ENCODE data around the gene PLB1. TPM values are rescaled to one million over a fixed set of nuclear protein-coding genes. Genes with fewer than 3 reads are reported as not detected.
A peak's percentile ranks its signal among the peaks of the same experiment; 100 is the strongest.

PLB1 gene
- total and polyA plus RNA-seq, 4 experiments from 2014 or later = 0.38 to 0.91 (median 0.82) TPM

GRCh38 chr2:28689771-28690170, 193.9 kb downstream of the PLB1 start:
- Mint-ChIP-seq H3K9me3 (peaks cover 0 to 4% (median 0%) of the 10 kb centered on the region in 8 donors), H3K4me1 (peaks cover 3 to 8% (median 4%) of the 10 kb centered on the region in 4 donors), H3K27ac (no peak overlapping the region), H3K27me3 (no peaks in the 10 kb centered on the region), H3K4me3 (no peak overlapping the region), H3K36me3 (no peaks in the 10 kb centered on the region)
- Histone ChIP-seq H3K4me3 (ENCODE audit: low read length in 2 of 2) (no peak overlapping the region), H3K4me1 (ENCODE audit: insufficient read depth, low read length) (peaks cover 2% of the 10 kb centered on the region), H3K27ac (ENCODE audit: low read depth, low read length) (no peak overlapping the region), H3K9me3 (ENCODE audit: control insufficient read depth in 1 of 2, low read length in 2 of 2) (no peaks in the 10 kb centered on the region), H3K27me3 (ENCODE audit: insufficient read depth, low read length) (no peaks in the 10 kb centered on the region), H3K36me3 (ENCODE audit: insufficient read depth, low read length) (no peaks in the 10 kb centered on the region)
- CTCF ChIA-PET (ENCODE audit: partially characterized antibody) = no interaction called here
- POLR2A ChIA-PET (ENCODE audit: partially characterized antibody) = no interaction called here
- intact Hi-C loops (cut with micrococcal nuclease) = loop anchor here (10.0 kb wide), 1 partner anchor 95 kb away; no protein-coding TSS in a partner anchor
- no peak for DNase-seq

DNA sequence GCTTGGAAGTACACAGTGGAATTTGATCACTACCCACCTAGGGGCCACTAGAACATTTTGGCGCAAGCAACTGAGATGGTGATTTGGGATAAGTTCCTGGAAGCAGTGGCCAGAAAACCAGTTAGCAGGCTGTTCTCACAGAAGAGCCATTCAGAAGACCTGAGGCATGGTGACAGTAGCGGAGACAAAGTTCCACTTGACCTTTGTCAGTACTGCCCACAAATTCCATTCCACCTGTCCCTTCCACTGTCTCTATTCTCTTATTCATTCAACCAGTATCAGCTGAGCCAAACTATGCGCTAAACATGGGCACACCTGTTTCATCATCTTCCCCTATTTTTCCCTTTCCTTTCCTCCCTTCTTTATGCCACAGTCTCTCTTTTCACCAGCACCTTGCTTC, 196.6 kb downstream of the PLB1 start:
- ChIA-PET POLR2A (ENCODE audit: partially characterized antibody) (no interaction called here), CTCF (ENCODE audit: partially characterized antibody) (no interaction called here)
- no peak for DNase-seq
- Histone ChIP-seq H3K9me3 (ENCODE audit: control insufficient read depth in 1 of 2, low read length in 2 of 2) (no peaks in the 10 kb centered on the region), H3K27ac (ENCODE audit: low read depth, low read length) (no peak overlapping the region), H3K4me3 (ENCODE audit: low read length in 2 of 2) (no peak overlapping the region), H3K27me3 (ENCODE audit: insufficient read depth, low read length) (no peaks in the 10 kb centered on the region), H3K4me1 (ENCODE audit: insufficient read depth, low read length) (no peaks in the 10 kb centered on the region), H3K36me3 (ENCODE audit: insufficient read depth, low read length) (no peaks in the 10 kb centered on the region)
- H3K4me3 Mint-ChIP-seq = no peak overlapping the region
- no peaks in the 10 kb centered on the region for H3K27me3 Mint-ChIP-seq
- peak overlapping the region in 3 of 7 donors; percentile 27 to 48 (median 44) for H3K27ac Mint-ChIP-seq
- H3K36me3 Mint-ChIP-seq = no peaks in the 10 kb centered on the region
- intact Hi-C loops (cut with micrococcal nuclease) = no loop called here
- H3K9me3 Mint-ChIP-seq = peaks cover 0 to 2% (median 0%) of the 10 kb centered on the region in 8 donors
- peaks cover 0 to 1% (median under 1%) of the 10 kb centered on the region in 4 donors for H3K4me1 Mint-ChIP-seq

DNA sequence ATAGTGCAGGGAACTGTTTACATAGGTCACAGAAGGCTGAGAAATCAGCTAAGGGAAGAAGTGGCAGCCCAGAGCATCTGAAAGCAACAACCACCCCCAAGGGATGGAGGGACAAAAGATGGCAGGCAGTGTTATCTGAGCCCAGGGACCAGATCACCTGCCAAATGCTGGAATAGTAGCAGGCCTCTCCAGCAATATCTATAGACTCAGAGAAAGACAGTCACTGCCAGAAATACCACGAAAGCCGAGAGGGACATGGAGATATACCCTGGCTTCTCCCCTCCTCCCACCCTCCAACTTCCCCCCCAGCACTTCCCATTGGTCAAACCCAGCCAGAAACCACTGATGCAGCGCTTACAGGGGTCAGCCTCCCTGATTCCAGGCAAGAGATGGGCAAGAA, 197.4 kb downstream of the PLB1 start:
- H3K4me1 ChIP-seq (ENCODE audit: insufficient read depth, low read length) = no peaks in the 10 kb centered on the region
- Mint-ChIP-seq H3K4me1 (peaks cover 0 to 1% (median under 1%) of the 10 kb centered on the region in 4 donors), H3K4me3 (no peak overlapping the region), H3K27ac (peak overlapping the region in 2 of 7 donors; percentile 40 to 68), H3K36me3 (no peaks in the 10 kb centered on the region), H3K9me3 (peaks cover 0 to 2% (median 0%) of the 10 kb centered on the region in 8 donors), H3K27me3 (no peaks in the 10 kb centered on the region)
- H3K27me3 ChIP-seq (ENCODE audit: insufficient read depth, low read length) = no peaks in the 10 kb centered on the region
- no peak overlapping the region for H3K4me3 ChIP-seq (ENCODE audit: low read length in 2 of 2)
- DNase-seq = no peak
- no peaks in the 10 kb centered on the region for H3K9me3 ChIP-seq (ENCODE audit: control insufficient read depth in 1 of 2, low read length in 2 of 2)
- H3K36me3 ChIP-seq (ENCODE audit: insufficient read depth, low read length) = no peaks in the 10 kb centered on the region
- intact Hi-C loops (cut with micrococcal nuclease) = no loop called here
- no peak overlapping the region for H3K27ac ChIP-seq (ENCODE audit: low read depth, low read length)
- ChIA-PET CTCF (ENCODE audit: partially characterized antibody) (no interaction called here), POLR2A (ENCODE audit: partially characterized antibody) (no interaction called here)

Other genes with a start within 250 kb of the PLB1 start
- 1 to 10 TPM; 6.6 to 6.7 TPM for gene FOSL2, start 103.2 kb upstream of the PLB1 start, total RNA-seq
- gene FOSL2, start 103.2 kb upstream of the PLB1 start, polyA plus RNA-seq = 1 to 10 TPM; 4.7 to 5.0 TPM

All from CD4-positive, alpha-beta memory T cell (primary cell).